GM12878 (cell line): ENCODE measurements around the gene CNIH1. TPM values are rescaled to one million over a fixed set of nuclear protein-coding genes. Genes with fewer than 3 reads are reported as not detected.
"Not testable (repeated sequence)": the region's sequence is repeated elsewhere in the genome, so short reads cannot be mapped to it uniquely, and the experiment has no call there.

ENCODE experiments used
- ATAC-seq: fragments of 200-7000 bp; cut with Tn5 transposase; 3 replicates; pipeline ENCODE4 v1.9.1; 2020; ENCODE audit warnings: mild to moderate bottlenecking, moderate library complexity
- BruUV-seq: library from RNA; stranded (reverse); fragments of 400-500 nt; replicated peaks from 2 replicates; lab custom pipeline; 2021; lab: Mats Ljungman, UMichigan
- CTCF ChIA-PET: fragments of 300-600 bp; sonication (Branson Sonifier 250); formaldehyde crosslinking; extraction: SDS; loops from one replicate; lab custom pipeline; 2021; ENCODE audit warnings: inconsistent platforms; lab: Yijun Ruan, JAX
- POLR2A ChIA-PET: fragments of 350-600 bp; formaldehyde crosslinking; extraction: SDS; loops from one replicate; lab custom pipeline; 2021; ENCODE audit warnings: inconsistent platforms; lab: Charles Lee
- RAD21 ChIA-PET: fragments of 300-600 bp; sonication (Branson Sonifier 250); formaldehyde crosslinking; loops from one replicate; lab custom pipeline; 2023; ENCODE audit warnings: antibody characterized with exemption; ENCODE audit not compliant: unreplicated experiment; lab: Charles Lee
- SMC1A ChIA-PET: fragments of 300-600 bp; sonication (Branson Sonifier 250); formaldehyde crosslinking; loops from one replicate; lab custom pipeline; 2023; ENCODE audit not compliant: unreplicated experiment, uncharacterized antibody; lab: Charles Lee
- DNase-seq: peaks from one replicate; pipeline ENCODE4 v3.0.0-alpha.2; 2011; ENCODE audit warnings: low read depth, low spot score
- FAIRE-seq: peaks from 3 replicates; lab custom pipeline; 2011; peaks lifted over from hg19 to GRCh38; lab: Jason Lieb, UNC
- H2AFZ ChIP-seq: 2 replicates; pipeline ENCODE4 v1.6.0; 2011; ENCODE audit warnings: low read depth, low read length, control low read depth; ENCODE audit not compliant: control insufficient read depth
- H3K27ac ChIP-seq: 2 replicates; pipeline ENCODE4 v1.5.1; 2011; ENCODE audit warnings: control low read depth; ENCODE audit not compliant: control insufficient read depth, insufficient read depth
- H3K27me3 ChIP-seq, 2 experiments: replicated peaks in 1 of 2; 2 replicates each; pipeline versions ENCODE4 v1.6.0 to v1.6.1; 2011; ENCODE audit warnings: low read length in 1 of 2; ENCODE audit not compliant: control insufficient read depth in 2 of 2, insufficient read depth in 2 of 2
- H3K36me3 ChIP-seq, 2 experiments: 2 replicates each; pipeline ENCODE4 v1.5.1; 2011; ENCODE audit warnings: low read length in 1 of 2; ENCODE audit not compliant: control insufficient read depth in 2 of 2, insufficient read depth in 2 of 2
- H3K4me1 ChIP-seq: 2 replicates; pipeline ENCODE4 v1.6.1; 2011; ENCODE audit warnings: mild to moderate bottlenecking, low read length, moderate library complexity, mixed read lengths; ENCODE audit not compliant: control insufficient read depth, insufficient read depth
- H3K4me2 ChIP-seq: 2 replicates; pipeline ENCODE4 v1.6.0; 2011; ENCODE audit warnings: control low read depth; ENCODE audit not compliant: control insufficient read depth, insufficient read depth
- H3K4me3 ChIP-seq: fragments of 200-600 bp; sonication (generic); 2 replicates; pipeline ENCODE4 v1.5.1; 2016
- H3K79me2 ChIP-seq: 2 replicates; pipeline ENCODE4 v1.6.0; 2011; ENCODE audit warnings: low read length; ENCODE audit not compliant: control insufficient read depth, insufficient read depth
- H3K9ac ChIP-seq: 2 replicates; pipeline ENCODE4 v1.8.0; 2011; ENCODE audit warnings: low read length, control low read depth, mixed read lengths; ENCODE audit not compliant: control insufficient read depth, insufficient read depth
- H3K9me3 ChIP-seq: replicated peaks from 3 replicates; pipeline ENCODE4 v1.5.1; 2011; ENCODE audit warnings: mild to moderate bottlenecking, low read length; ENCODE audit not compliant: control insufficient read depth, insufficient read depth
- H4K20me1 ChIP-seq: 2 replicates; pipeline ENCODE4 v1.6.0; 2011; ENCODE audit not compliant: control insufficient read depth, insufficient read depth
- GABPA ChIP-seq: IDR thresholded peaks from 2 replicates; pipeline ENCODE4 v1.6.1; 2014; ENCODE audit warnings: antibody characterized with exemption, low read depth, mild to moderate bottlenecking, inconsistent platforms
- GATAD2B ChIP-seq: fragments of 450-650 bp; conservative IDR thresholded peaks from 2 replicates; pipeline ENCODE4 v1.6.1; 2017; ENCODE audit warnings: low read depth, mild to moderate bottlenecking, moderate library complexity
- HSF1 ChIP-seq: fragments of 150-350 bp; IDR thresholded peaks from 2 replicates; pipeline ENCODE4 v1.6.1; 2014; ENCODE audit warnings: mild to moderate bottlenecking, low read depth, low read length
- MAX ChIP-seq: IDR thresholded peaks from 2 replicates; pipeline ENCODE4 v1.6.1; 2012; ENCODE audit warnings: low read depth, low read length, improper control_type of control experiment
- WGBS: methylation state at CpG from one replicate; pipeline ENCODE4 v1.1.6; 2016; ENCODE audit warnings: low lambda C conversion rate; ENCODE audit not compliant: insufficient replicate concordance, insufficient coverage; ENCODE audit errors: missing lambda C conversion rate; 5-methylcytosine and 5-hydroxymethylcytosine counted together
- in situ Hi-C: fragments of 300-500 bp; cut with MboI; formaldehyde crosslinking; loops from 9 replicates; pipeline ENCODE4 v1.14.3; 2018; ENCODE audit warnings: mixed read lengths
- intact Hi-C: fragments of 100-400 bp; cut with micrococcal nuclease; formaldehyde crosslinking; loops from one replicate; pipeline ENCODE4 v1.14.2; 2022; ENCODE audit not compliant: unreplicated experiment
- polyA plus RNA-seq, 11 experiments: library from polyadenylated mRNA; depleted of rRNA in 4 of 11; unstranded in 6 of 11; stranded (reverse) in 5 of 11; fragments of >200 nt; fragmentation: Nextera tagmentation in 4 of 11; fragmentation: Illumina TruSeq in 1 of 11; extraction: Ambion mirVana in 4 of 11; extraction: Trizol in 1 of 11; gene quantifications; 1 replicate in 1 of 11; 2 replicates in 10 of 11; pipeline versions ENCODE4 v1.2.1 to v1.2.3, GENCODE V29; 2011 to 2016; ENCODE audit warnings: inconsistent platforms in 2 of 11, missing spikeins in 2 of 11, low read depth in 1 of 11
- total RNA-seq, 4 experiments: library from RNA; depleted of rRNA in 3 of 4; stranded (reverse); fragments of >200 nt in 3 of 4; fragmentation: Illumina TruSeq in 1 of 4; extraction: Trizol in 1 of 4; gene quantifications; 2 replicates each; pipeline versions ENCODE4 v1.2.1 to v1.2.3, GENCODE V29; 2013 to 2021

Gene CNIH1
- total and polyA plus RNA-seq, 10 of the 15 experiments (the other 5 are each of a cell fraction or from before 2014, with no cell fraction given) = 48.9 to 274 (median 110) TPM

- TF ChIP-seq GATAD2B = no peak
- TF ChIP-seq HSF1 = no peak
- no peak for TF ChIP-seq MAX
- TF ChIP-seq GABPA = no peak
- TF ChIP-seq, all 136 proteins: peak for 0
Observed at GRCh38 chr14:54455363-54455762, 14.2 kb upstream of the CNIH1 start (continued).

- H3K9ac ChIP-seq, POLR2A ChIA-PET, RAD21 ChIA-PET, H2AFZ ChIP-seq, H4K20me1 ChIP-seq, H3K4me2 ChIP-seq, ATAC-seq, in situ Hi-C loops, BruUV-seq, CTCF ChIA-PET, H3K79me2 ChIP-seq, FAIRE-seq, H3K27me3 ChIP-seq, intact Hi-C loops, H3K9me3 ChIP-seq, H3K36me3 ChIP-seq, H3K4me3 ChIP-seq, H3K4me1 ChIP-seq, DNase-seq, H3K27ac ChIP-seq: not testable (repeated sequence)
- SMC1A ChIA-PET = interaction anchor here (0.6 kb wide), 1 partner anchor 42 kb away, joined by 3 read pairs; no protein-coding TSS in a partner anchor
- WGBS = 74% methylated on average over 5 of the region's 5 CpGs
Observed at GRCh38 chr14:54453990-54454389, 12.8 kb upstream of the CNIH1 start.
